K562 treated with DMSO at 1 percent for 48 hours (cell line): ENCODE measurements around the gene ZNF577. TPM values are rescaled to one million over a fixed set of nuclear protein-coding genes. Genes with fewer than 3 reads are reported as not detected.

Source experiments
- total RNA-seq: library from RNA; unstranded; fragments of 300-600 nt; gene quantifications from 2 replicates; pipeline ENCODE4 v1.2.3, GENCODE V29; 2022; ENCODE audit warnings: low replicate concordance; ENCODE audit errors: extremely low read depth

ZNF577 gene
- not detected in 2 replicates for total RNA-seq

DNA sequence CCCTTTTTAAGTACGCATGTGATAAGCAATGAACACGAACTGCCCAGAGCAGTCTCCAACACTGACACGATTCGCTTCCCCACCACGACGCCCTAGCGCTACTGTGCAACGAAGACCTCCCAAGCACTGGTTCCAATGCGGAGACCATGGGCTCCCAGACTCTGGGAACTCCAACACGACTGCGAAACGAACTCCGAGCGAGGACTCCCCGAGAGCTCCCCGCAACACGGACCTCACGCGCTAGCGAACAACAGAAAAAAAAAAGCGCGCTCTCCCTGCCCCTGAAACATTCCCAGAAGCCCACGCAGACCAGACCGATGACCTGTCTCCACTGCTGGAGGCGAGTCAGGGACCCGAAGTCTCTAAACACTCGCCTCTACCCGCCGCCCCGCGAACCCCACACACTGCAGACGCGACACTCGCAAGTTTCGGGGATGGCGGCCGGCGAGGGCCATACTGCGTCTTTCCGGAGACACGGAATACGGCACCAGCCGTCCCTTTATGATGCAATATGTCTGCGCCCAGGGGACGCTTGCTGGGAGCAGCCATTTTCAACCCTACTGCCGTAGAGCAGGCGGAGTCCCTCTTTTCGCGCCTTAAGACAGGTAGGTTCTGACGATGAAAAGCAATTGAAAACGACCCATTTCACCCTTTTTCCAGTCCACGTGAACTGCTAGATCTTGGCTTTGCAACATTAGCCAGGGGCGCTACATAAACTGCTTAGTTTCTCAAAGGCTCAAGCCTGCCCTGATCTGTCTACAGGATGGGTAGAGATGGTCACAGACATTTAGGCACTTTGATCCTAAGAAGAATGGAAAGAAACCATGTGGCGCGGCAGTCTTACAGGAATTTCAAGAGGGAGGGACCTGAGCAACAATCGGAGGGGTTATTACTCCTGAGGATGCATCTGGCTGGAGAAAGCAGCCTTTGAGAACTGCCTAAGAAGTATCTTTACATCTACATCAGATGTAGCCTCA, at the start of gene ZNF577:
Gene ZNF577, minus strand, starts transcription at position 430 of the 977 bp plus-strand sequence. CDS start 7,569 bp downstream, outside the sequence.

GRCh38 chr19:51926784-51927741, 39.3 kb upstream of the ZNF577 start, which contains the start of gene ZNF613:
Gene ZNF613 (plus strand): TSS chr19:51927472. CDS start chr19:51936221, 8,749 bp downstream.

GRCh38 chr19:51904331-51905165, 16.8 kb upstream of the ZNF577 start, which contains the start of gene ZNF649:
Gene ZNF649 (minus strand): TSS chr19:51905017. CDS start chr19:51900107, 4,910 bp downstream.

Other genes starting within 250 kb of the ZNF577 start
- not detected in 2 replicates for gene SIGLEC14, start 241.1 kb downstream of the ZNF577 start, total RNA-seq
- gene SPACA6, start 194.6 kb downstream of the ZNF577 start, total RNA-seq: not detected in 2 replicates
- gene HAS1, start 164.0 kb downstream of the ZNF577 start, total RNA-seq: not detected in 2 replicates
- gene FPR1, start 136.1 kb downstream of the ZNF577 start, total RNA-seq: not detected in 2 replicates
- not detected in 2 replicates for gene FPR2, start 126.8 kb downstream of the ZNF577 start, total RNA-seq
- gene FPR3, start 92.8 kb downstream of the ZNF577 start, total RNA-seq: not detected in 2 replicates
- not detected in 2 replicates for gene ZNF649, start 17.1 kb upstream of the ZNF577 start, total RNA-seq
- gene ZNF613, start 39.5 kb upstream of the ZNF577 start, total RNA-seq: not detected in 2 replicates
- not detected in 2 replicates for gene ZNF350, start 98.9 kb upstream of the ZNF577 start, total RNA-seq
- not detected in 2 replicates for gene ZNF615, start 120.3 kb upstream of the ZNF577 start, total RNA-seq
- gene ZNF614, start 140.4 kb upstream of the ZNF577 start, total RNA-seq: not detected in 2 replicates
- gene ZNF432, start 160.9 kb upstream of the ZNF577 start, total RNA-seq: not detected in 2 replicates
- gene ZNF841, start 207.8 kb upstream of the ZNF577 start, total RNA-seq: not detected in 2 replicates